NB4 (cell line): ENCODE measurements around the gene NAA60.

Experiments used
- CTCF ChIP-seq: IDR thresholded peaks from one replicate; pipeline ENCODE4 v1.5.1; 2012; ENCODE audit warnings: low read depth, low read length
- MAX ChIP-seq: IDR thresholded peaks from 2 replicates; pipeline ENCODE4 v1.6.1; 2011; ENCODE audit warnings: low read depth, low read length
- MYC ChIP-seq: IDR thresholded peaks from 2 replicates; pipeline ENCODE4 v1.6.1; 2011; ENCODE audit warnings: low read depth, low read length
- POLR2A ChIP-seq: IDR thresholded peaks from 2 replicates; pipeline ENCODE4 v1.6.1; 2011; ENCODE audit warnings: mild to moderate bottlenecking; ENCODE audit not compliant: insufficient read length; ENCODE audit errors: extremely low read depth

- no peak for TF ChIP-seq CTCF
- no peak for TF ChIP-seq POLR2A
- no peak for TF ChIP-seq MAX
- TF ChIP-seq MYC = no peak
Observed at GRCh38 chr16:3528406-3528805, 84.9 kb downstream of the NAA60 start.
